PC-9 (cell line): ENCODE measurements around the gene AFAP1. TPM values are rescaled to one million over a fixed set of nuclear protein-coding genes. Genes with fewer than 3 reads are reported as not detected.
A peak's percentile ranks its signal among the peaks of the same experiment; 100 is the strongest.

ENCODE experiments used
- BruUV-seq: library from RNA; stranded (reverse); fragments of 400-500 nt; replicated peaks from 2 replicates; lab custom pipeline; 2021; lab: Mats Ljungman, UMichigan
- CTCF ChIA-PET: fragments of 300-600 bp; sonication (Branson Sonifier 250); formaldehyde crosslinking; loops from one replicate; lab custom pipeline; 2022; ENCODE audit warnings: antibody characterized with exemption; lab: Charles Lee
- POLR2A ChIA-PET: fragments of 300-600 bp; sonication (Branson Sonifier 250); formaldehyde crosslinking; loops from one replicate; lab custom pipeline; 2022; ENCODE audit warnings: antibody characterized with exemption; ENCODE audit not compliant: unreplicated experiment; lab: Charles Lee
- DNase-seq, 2 experiments: peaks; one replicate each; pipeline versions ENCODE4 v3.0.0 to v3.0.0-alpha.2; 2015 to 2022; ENCODE audit warnings: mixed read lengths in 1 of 2
- H2AFZ ChIP-seq: fragments of 200-600 bp; sonication (generic); 2 replicates; pipeline ENCODE4 v1.8.1; 2017; ENCODE audit warnings: antibody characterized with exemption
- H3F3A ChIP-seq: fragments of 200-600 bp; sonication (generic); 2 replicates; pipeline ENCODE4 v1.8.1; 2017; ENCODE audit warnings: antibody characterized with exemption, mild to moderate bottlenecking, low read depth; ENCODE audit not compliant: insufficient read depth
- H3K27ac ChIP-seq: fragments of 200-600 bp; sonication (generic); 2 replicates; pipeline ENCODE4 v1.6.1; 2016; ENCODE audit warnings: mixed run types
- H3K27me3 ChIP-seq: fragments of 200-600 bp; sonication (generic); 2 replicates; pipeline ENCODE4 v1.6.1; 2016; ENCODE audit warnings: low read depth, mixed run types; ENCODE audit not compliant: insufficient read depth
- H3K36me3 ChIP-seq: fragments of 200-600 bp; sonication (generic); 2 replicates; pipeline ENCODE4 v1.6.1; 2016; ENCODE audit warnings: low read depth, mixed run types
- H3K4me1 ChIP-seq: fragments of 200-600 bp; sonication (generic); replicated peaks from 2 replicates; pipeline ENCODE4 v1.6.1; 2016; ENCODE audit warnings: mixed run types; ENCODE audit not compliant: insufficient read depth
- H3K4me2 ChIP-seq: fragments of 200-600 bp; sonication (generic); 2 replicates; pipeline ENCODE4 v1.6.1; 2017; ENCODE audit warnings: mixed run types
- H3K4me3 ChIP-seq: fragments of 200-600 bp; sonication (generic); 2 replicates; pipeline ENCODE4 v1.6.1; 2016; ENCODE audit warnings: mixed run types
- H3K79me2 ChIP-seq: fragments of 200-600 bp; sonication (generic); 2 replicates; pipeline ENCODE4 v1.6.1; 2017; ENCODE audit warnings: low read depth, mixed run types
- H3K9me2 ChIP-seq: fragments of 200-600 bp; sonication (generic); 2 replicates; pipeline ENCODE4 v1.8.1; 2017; ENCODE audit warnings: mild to moderate bottlenecking; ENCODE audit not compliant: insufficient read depth
- H3K9me3 ChIP-seq: fragments of 200-600 bp; sonication (generic); 2 replicates; pipeline ENCODE4 v1.8.1; 2016; ENCODE audit warnings: low read depth; ENCODE audit not compliant: insufficient read depth
- H4K20me1 ChIP-seq: fragments of 200-600 bp; sonication (generic); 2 replicates; pipeline ENCODE4 v1.8.1; 2017; ENCODE audit not compliant: insufficient read depth
- CTCF ChIP-seq: fragments of 200-600 bp; sonication (generic); conservative IDR thresholded peaks from 2 replicates; pipeline ENCODE4 v1.6.1; 2017; ENCODE audit warnings: mixed run types, antibody characterized with exemption, mild to moderate bottlenecking, moderate library complexity
- EZH2 ChIP-seq: fragments of 200-600 bp; sonication (generic); IDR thresholded peaks from 2 replicates; pipeline ENCODE4 v1.8.0; 2017; ENCODE audit warnings: antibody characterized with exemption, low read depth
- intact Hi-C: fragments of 100-400 bp; cut with micrococcal nuclease; formaldehyde crosslinking; loops from one replicate; pipeline ENCODE4 v1.10.0; 2022; ENCODE audit not compliant: unreplicated experiment
- total RNA-seq: library from RNA; stranded (reverse); gene quantifications from 2 replicates; pipeline ENCODE4 v1.2.3, GENCODE V29; 2021

Gene AFAP1
- total RNA-seq, 1 experiment from 2014 or later = 69.6 TPM

- H3K27me3 ChIP-seq = no peaks in the 10 kb centered on the region
- H3K4me2 ChIP-seq = no peak overlapping the region
- no peak overlapping the region for H2AFZ ChIP-seq
- no peak overlapping the region for H3K27ac ChIP-seq
- no peaks in the 10 kb centered on the region for H4K20me1 ChIP-seq
- CTCF ChIA-PET = no interaction called here
- no peaks in the 10 kb centered on the region for H3K36me3 ChIP-seq
- H3K79me2 ChIP-seq = no peaks in the 10 kb centered on the region
- POLR2A ChIA-PET = no interaction called here
- no peak for DNase-seq
- H3K9me3 ChIP-seq = no peaks in the 10 kb centered on the region
- H3K4me1 ChIP-seq = no peaks in the 10 kb centered on the region
- H3K9me2 ChIP-seq = no peaks in the 10 kb centered on the region
- no peaks in the 10 kb centered on the region for H3F3A ChIP-seq
- TF ChIP-seq EZH2 (no peak), CTCF (no peak)
- intact Hi-C loops = no loop called here
- no peak overlapping the region for H3K4me3 ChIP-seq
- no TSS peak for BruUV-seq
These were observed 217.6 kb downstream of the AFAP1 start for GRCh38 chr4:7721984-7722551.

DNA sequence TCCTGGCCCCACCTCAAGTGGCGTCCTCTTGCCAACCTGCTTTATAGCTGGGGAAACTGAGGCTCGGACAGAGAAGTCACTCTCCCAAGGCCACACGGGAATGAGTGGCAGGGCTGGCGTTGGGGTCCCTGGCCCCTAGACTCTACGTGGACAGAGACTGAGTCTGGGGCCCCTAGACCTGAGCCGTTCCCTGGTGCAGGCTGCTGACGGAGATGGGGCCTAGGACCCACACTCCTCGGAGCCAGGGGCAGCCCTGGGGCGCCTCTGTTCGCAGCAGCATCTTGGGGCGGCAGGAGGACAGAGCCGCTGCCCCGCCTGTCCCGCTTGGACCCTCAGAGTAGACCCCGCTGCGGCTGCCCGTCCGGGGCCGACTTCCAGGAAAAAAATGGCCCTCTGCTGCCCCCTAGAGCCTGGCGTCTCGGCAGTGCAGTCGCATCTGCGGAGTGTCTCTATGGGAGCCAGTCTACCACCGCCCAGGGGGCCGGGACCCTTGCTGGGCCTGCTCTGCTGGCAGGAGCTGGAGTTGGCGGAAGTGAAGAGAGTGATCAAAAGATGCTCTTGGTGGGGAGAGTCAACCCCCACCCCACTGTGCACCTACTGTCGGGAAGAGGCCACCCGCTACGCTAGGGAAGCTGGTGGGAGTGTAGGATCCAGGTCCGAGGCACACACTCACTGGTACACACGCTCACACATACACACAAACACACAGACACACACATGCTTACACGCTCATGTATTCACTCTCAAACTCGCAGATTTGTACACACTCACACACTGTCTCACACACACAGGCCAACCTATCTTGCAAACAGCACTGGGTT is 220.1 kb downstream of the AFAP1 start:
- Histone ChIP-seq H2AFZ (no peak overlapping the region), H3K79me2 (no peaks in the 10 kb centered on the region), H3K27ac (no peak overlapping the region), H3K9me3 (no peaks in the 10 kb centered on the region), H4K20me1 (no peaks in the 10 kb centered on the region), H3K4me3 (no peak overlapping the region), H3K9me2 (no peaks in the 10 kb centered on the region), H3K4me2 (no peak overlapping the region; the same call in 1 of the 2 replicates), H3K27me3 (no peaks in the 10 kb centered on the region), H3K36me3 (no peaks in the 10 kb centered on the region), H3F3A (no peaks in the 10 kb centered on the region), H3K4me1 (no peaks in the 10 kb centered on the region)
- intact Hi-C loops = loop anchor here (2.0 kb wide), 1 partner anchor 527 kb away; the partner anchor contains the start of gene SORCS2
- ChIA-PET CTCF (no interaction called here), POLR2A (no interaction called here)
- peak in 1 of 2 experiments; percentile 54 for DNase-seq
- no TSS peak for BruUV-seq
- TF ChIP-seq EZH2 = no peak
- TF ChIP-seq CTCF = peak; percentile 84

DNA sequence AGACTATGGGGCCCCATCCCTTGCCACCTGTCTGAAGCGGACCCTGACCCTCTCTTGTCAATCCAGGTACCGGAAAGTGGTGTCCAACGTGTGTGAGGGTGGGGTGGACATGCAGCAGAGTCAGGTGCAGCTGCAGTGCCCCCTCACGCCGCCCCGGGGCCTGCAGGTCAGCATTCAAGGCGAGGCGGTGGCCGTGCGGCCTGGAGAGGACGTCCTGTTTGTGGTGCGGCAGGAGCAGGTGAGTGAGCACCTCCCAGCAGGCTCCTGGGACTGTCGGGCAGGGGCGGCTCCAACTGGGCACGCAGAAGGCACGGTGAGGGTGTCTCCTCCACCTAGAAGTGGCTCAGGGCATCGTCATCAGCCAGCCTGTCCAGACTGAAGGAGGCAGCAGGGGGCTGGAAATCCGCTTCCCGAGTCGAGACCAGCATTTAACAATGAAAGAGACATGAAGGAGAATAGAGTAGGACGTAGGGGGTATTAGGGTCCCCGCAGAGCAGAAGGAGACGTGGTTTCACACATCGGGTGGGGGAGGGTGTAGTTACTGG is 221.6 kb downstream of the AFAP1 start:
- Histone ChIP-seq H3F3A (no peaks in the 10 kb centered on the region), H3K27ac (no peak overlapping the region), H3K4me3 (no peak overlapping the region), H3K36me3 (no peaks in the 10 kb centered on the region), H3K9me3 (no peaks in the 10 kb centered on the region), H2AFZ (no peak overlapping the region), H3K79me2 (no peaks in the 10 kb centered on the region), H3K4me2 (no peak overlapping the region), H4K20me1 (no peaks in the 10 kb centered on the region), H3K27me3 (no peaks in the 10 kb centered on the region), H3K9me2 (no peaks in the 10 kb centered on the region), H3K4me1 (no peaks in the 10 kb centered on the region)
- intact Hi-C loops = loop anchor here (2.0 kb wide), 1 partner anchor 525 kb away; the partner anchor contains the start of gene SORCS2
- no TSS peak for BruUV-seq
- no peak for DNase-seq
- ChIA-PET POLR2A (no interaction called here), CTCF (no interaction called here)
- TF ChIP-seq EZH2 = no peak
- no peak for TF ChIP-seq CTCF
